A549 treated with ZK216348 at 1 μM for 4 hours (cell line): Measurements from ENCODE around the gene LYSMD2. TPM values are rescaled to one million over a fixed set of nuclear protein-coding genes. Genes with fewer than 3 reads are reported as not detected.

Experiments used
- total RNA-seq: library from RNA; stranded (reverse); fragments of 200-300 nt; extraction: Qiagen RNA extraction; gene quantifications from 5 replicates; pipeline ENCODE4 v1.2.3, GENCODE V29; 2022; ENCODE audit warnings: low read depth

LYSMD2 gene
- 19.2 to 25.7 TPM (median 23.6 TPM) in 5 replicates for total RNA-seq

GRCh38 chr15:51737522-51738305 lies at the start of gene LYSMD2:
LYSMD2 (minus strand) TSS chr15:51737655; CDS start chr15:51737622, 33 bp downstream.

GRCh38 chr15:51750792-51751696 lies 13.6 kb upstream of the LYSMD2 start, which contains the start of gene TMOD2:
TMOD2 (plus strand) TSS chr15:51751597; CDS start chr15:51766442, 14,845 bp downstream.

DNA sequence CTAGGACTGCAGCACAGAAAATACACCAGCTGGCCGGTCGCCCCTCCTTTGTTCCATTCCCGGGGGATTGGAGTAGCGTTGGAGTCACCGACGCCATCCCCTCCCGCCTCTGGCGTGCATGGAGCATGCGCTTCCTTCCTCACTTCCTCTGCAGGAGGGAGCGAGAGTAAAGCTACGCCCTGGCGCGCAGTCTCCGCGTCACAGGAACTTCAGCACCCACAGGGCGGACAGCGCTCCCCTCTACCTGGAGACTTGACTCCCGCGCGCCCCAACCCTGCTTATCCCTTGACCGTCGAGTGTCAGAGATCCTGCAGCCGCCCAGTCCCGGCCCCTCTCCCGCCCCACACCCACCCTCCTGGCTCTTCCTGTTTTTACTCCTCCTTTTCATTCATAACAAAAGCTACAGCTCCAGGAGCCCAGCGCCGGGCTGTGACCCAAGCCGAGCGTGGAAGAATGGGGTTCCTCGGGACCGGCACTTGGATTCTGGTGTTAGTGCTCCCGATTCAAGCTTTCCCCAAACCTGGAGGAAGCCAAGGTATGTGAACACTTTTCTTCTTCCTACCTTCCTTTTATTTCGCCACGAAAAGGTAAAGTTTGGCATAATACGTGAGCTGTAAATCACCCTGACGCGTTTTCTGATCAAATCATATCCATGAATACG lies 56.0 kb downstream of the LYSMD2 start, which contains the start of gene SCG3:
TSS of gene SCG3 (plus strand) at position 201 of the 661 bp plus-strand sequence. CDS start at position 454, 253 bp downstream.

Other genes with a start within 250 kb of the LYSMD2 start
- gene DMXL2, start 114.9 kb downstream of the LYSMD2 start, total RNA-seq: 13.0 to 20.7 TPM (median 18.5 TPM) in 5 replicates
- 0.06 TPM in 1 of 5 replicates, not detected in the others for gene SCG3, start 56.2 kb downstream of the LYSMD2 start, total RNA-seq
- gene TMOD2, start 13.9 kb upstream of the LYSMD2 start, total RNA-seq: 1.2 to 2.9 TPM (median 2.0 TPM) in 5 replicates
- gene TMOD3, start 92.0 kb upstream of the LYSMD2 start, total RNA-seq: 38.3 to 72.4 TPM (median 63.4 TPM) in 5 replicates
- 46.8 to 79.0 TPM (median 52.0 TPM) in 5 replicates for gene LEO1, start 234.1 kb upstream of the LYSMD2 start, total RNA-seq